Right atrium auricular region (tissue), 2 donors: ENCODE data around the gene PLLP. TPM values are rescaled to one million over a fixed set of nuclear protein-coding genes. Genes with fewer than 3 reads are reported as not detected.

Source experiments
- DNase-seq: peaks from one replicate; pipeline ENCODE4 v3.0.0-alpha.2; 2019; ENCODE audit warnings: low spot score
- H3K27ac ChIP-seq, 2 donors: fragments of 200-600 bp; sonication (generic); 1 replicate in 1 of 2; 2 replicates in 1 of 2; pipeline ENCODE4 v1.5.1; 2016 to 2019
- H3K27me3 ChIP-seq, 2 donors: fragments of 200-600 bp; sonication (generic); one replicate each; pipeline versions ENCODE4 v1.5.1 to v1.6.0; 2017 to 2019
- H3K36me3 ChIP-seq: fragments of 200-600 bp; sonication (generic); one replicate; pipeline ENCODE4 v1.5.1; 2016
- H3K4me1 ChIP-seq, 2 donors: fragments of 200-600 bp; sonication (generic); one replicate each; pipeline versions ENCODE4 v1.5.1 to v1.6.0; 2017 to 2019
- H3K4me3 ChIP-seq, 2 donors: fragments of 200-600 bp; sonication (generic); 1 replicate in 1 of 2; 2 replicates in 1 of 2; pipeline ENCODE4 v1.5.1; 2017 to 2019; ENCODE audit warnings: mild to moderate bottlenecking in 1 of 2, moderate library complexity in 1 of 2
- H3K9me3 ChIP-seq, 2 donors: fragments of 200-600 bp; sonication (generic); one replicate each; pipeline ENCODE4 v1.5.1; 2019
- CTCF ChIP-seq, 2 donors: fragments of 200-600 bp; sonication (generic); IDR thresholded peaks; one replicate each; pipeline ENCODE4 v1.5.1; 2019; ENCODE audit warnings: antibody characterized with exemption in 2 of 2
- total RNA-seq, 2 donors: library from RNA; depleted of rRNA; stranded (reverse); fragments of >200 nt; gene quantifications; one replicate each; pipeline ENCODE4 v1.1.0, GENCODE V29; 2016

Gene PLLP
- total RNA-seq, 2 donors from 2014 or later = 14.4 to 22.4 TPM

DNA sequence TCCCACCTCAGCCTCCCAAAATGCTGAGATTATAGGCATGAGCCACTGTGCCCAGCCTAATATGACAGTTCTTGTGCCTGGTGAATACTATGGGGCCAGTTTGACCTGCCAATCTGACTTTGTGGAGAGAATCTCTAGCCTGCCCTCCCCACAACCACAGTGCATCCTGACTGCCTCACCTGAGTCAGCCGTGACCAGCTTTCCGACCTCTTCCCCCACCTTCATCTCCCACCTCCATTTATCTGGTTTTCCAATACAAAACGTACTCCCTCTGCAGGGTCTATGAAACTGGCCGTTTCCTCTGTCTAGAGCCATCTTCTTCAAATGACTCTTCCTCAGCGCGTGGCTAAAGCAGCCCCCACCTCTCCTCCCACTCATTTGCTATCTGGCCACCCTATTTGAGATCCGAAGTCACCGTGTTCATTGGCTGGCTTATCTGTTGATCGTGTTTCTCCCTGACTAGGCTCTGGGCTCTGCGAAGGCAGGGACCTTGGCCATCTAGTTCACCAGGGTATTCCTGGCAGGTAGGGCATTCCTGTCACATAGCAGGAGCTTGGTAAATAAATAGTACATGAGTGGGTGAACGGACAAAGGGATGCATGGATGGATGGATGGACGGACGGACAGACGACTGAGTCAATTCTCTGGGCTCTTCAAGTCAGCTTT lies 22.3 kb upstream of the PLLP start:
- no peaks in the 10 kb centered on the region for H3K27me3 ChIP-seq
- H3K4me3 ChIP-seq = no peak overlapping the region
- peak; percentile 32 for DNase-seq
- no peaks in the 10 kb centered on the region for H3K9me3 ChIP-seq
- no peaks in the 10 kb centered on the region for H3K36me3 ChIP-seq
- no peak overlapping the region for H3K27ac ChIP-seq
- no peak for TF ChIP-seq CTCF (IDR thresholded peaks at IDR 0.05)
- peaks cover 0 to 14% of the 10 kb centered on the region in 2 donors for H3K4me1 ChIP-seq

DNA sequence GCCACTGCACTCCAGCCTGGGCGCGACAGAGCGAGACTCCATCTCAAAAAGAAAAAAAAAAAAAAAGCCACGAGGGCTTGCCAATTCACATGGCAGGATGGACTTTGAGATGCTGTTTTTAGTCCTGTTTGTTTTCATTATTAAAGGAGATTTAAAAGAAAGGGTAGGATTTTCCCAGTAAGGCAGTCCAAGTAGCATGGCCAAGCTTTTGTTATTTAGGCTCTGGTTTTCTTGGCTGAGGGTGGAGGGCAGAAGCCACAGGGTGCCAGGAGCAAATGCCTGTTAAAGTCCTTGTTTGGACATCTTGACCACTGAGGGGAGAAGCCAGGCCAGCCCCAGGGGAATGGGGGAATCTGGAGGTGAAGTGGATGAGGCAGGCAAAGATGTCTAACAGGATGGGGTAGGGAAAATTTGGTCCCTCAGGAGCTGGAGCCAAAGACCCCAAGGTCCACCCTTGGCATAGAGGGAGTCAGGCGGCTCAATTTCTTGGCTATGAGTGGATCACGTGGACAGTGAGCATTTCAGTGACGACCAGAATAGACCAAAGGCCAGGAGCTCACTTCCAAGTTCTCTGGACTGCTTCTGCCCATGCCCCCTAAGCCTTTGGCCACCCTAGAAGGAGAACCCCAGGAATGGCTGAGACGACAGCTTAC lies 20.8 kb upstream of the PLLP start:
- TF ChIP-seq CTCF (IDR thresholded peaks at IDR 0.05) = no peak
- H3K27me3 ChIP-seq = no peaks in the 10 kb centered on the region
- H3K36me3 ChIP-seq = no peaks in the 10 kb centered on the region
- H3K9me3 ChIP-seq = no peaks in the 10 kb centered on the region
- peaks cover 0 to 23% of the 10 kb centered on the region in 2 donors for H3K4me1 ChIP-seq
- H3K27ac ChIP-seq = peak overlapping the region; percentile 72 to 73
- DNase-seq = no peak
- H3K4me3 ChIP-seq = no peak overlapping the region

DNA sequence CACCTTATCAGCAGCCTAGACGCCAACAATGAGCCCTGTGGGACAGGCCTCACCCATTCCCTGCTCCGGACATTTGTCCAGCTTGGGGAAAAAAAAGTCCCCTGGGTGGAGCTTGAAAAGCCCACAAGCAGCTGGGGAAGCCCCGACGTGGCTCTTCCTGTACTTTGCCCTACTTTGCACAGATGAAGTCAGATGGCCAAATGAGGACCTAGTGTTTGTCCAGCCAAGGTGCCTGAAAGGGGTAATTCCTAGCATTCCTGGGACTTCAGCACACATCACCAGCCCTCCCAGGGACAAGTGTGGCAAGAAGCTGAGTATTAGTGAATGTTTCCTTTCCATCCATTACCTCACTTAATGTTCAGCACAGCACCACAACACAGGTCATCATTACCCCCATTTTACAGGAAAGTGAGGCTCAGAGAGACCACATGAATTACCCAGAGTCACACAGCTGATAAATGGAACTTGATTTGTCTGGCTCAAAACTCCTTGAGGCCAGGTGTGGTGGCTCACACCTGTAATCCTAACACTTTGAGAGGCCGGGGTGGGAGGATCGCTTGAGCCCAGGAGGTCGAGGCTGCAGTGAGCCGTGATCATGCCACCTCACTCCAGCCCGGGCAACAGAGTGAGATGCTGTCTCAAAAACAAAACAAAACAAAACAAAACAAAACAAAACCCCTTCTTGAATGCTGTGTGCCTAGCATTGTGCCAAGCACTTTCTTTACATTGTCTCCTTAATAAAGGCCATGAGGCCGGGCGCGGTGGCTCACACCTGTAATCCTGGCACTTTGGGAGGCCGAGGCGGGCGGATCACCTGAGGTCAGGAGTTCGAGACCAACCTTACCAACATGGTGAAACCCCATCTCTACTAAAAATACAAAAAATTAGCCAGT lies 19.9 kb upstream of the PLLP start:
- H3K27me3 ChIP-seq = no peaks in the 10 kb centered on the region
- TF ChIP-seq CTCF (IDR thresholded peaks at IDR 0.05) = no peak
- no peaks in the 10 kb centered on the region for H3K36me3 ChIP-seq
- peaks cover 0 to 23% of the 10 kb centered on the region in 2 donors for H3K4me1 ChIP-seq
- DNase-seq = peak; percentile 79
- peak overlapping the region; percentile 72 to 73 for H3K27ac ChIP-seq
- no peak overlapping the region for H3K4me3 ChIP-seq
- no peaks in the 10 kb centered on the region for H3K9me3 ChIP-seq

DNA sequence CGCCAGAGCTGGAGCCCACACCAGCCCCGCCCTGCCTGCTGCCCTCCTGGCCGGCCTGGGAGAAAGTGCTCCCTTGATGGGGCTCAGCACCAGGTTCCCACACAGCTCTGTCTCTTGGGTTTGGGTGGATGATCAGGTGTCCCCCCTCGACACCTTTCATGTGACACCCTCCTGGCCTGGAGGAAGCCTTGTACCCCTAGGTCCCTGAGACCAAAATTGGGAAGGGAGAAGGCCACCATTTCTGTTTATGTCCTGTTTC lies 19.4 kb upstream of the PLLP start:
- Histone ChIP-seq H3K27me3 (no peaks in the 10 kb centered on the region), H3K27ac (peak overlapping the region; percentile 47 to 72), H3K4me3 (no peak overlapping the region), H3K4me1 (peaks cover 0 to 27% of the 10 kb centered on the region in 2 donors), H3K9me3 (no peaks in the 10 kb centered on the region), H3K36me3 (no peaks in the 10 kb centered on the region)
- TF ChIP-seq CTCF (IDR thresholded peaks at IDR 0.05) = no peak
- no peak for DNase-seq

DNA sequence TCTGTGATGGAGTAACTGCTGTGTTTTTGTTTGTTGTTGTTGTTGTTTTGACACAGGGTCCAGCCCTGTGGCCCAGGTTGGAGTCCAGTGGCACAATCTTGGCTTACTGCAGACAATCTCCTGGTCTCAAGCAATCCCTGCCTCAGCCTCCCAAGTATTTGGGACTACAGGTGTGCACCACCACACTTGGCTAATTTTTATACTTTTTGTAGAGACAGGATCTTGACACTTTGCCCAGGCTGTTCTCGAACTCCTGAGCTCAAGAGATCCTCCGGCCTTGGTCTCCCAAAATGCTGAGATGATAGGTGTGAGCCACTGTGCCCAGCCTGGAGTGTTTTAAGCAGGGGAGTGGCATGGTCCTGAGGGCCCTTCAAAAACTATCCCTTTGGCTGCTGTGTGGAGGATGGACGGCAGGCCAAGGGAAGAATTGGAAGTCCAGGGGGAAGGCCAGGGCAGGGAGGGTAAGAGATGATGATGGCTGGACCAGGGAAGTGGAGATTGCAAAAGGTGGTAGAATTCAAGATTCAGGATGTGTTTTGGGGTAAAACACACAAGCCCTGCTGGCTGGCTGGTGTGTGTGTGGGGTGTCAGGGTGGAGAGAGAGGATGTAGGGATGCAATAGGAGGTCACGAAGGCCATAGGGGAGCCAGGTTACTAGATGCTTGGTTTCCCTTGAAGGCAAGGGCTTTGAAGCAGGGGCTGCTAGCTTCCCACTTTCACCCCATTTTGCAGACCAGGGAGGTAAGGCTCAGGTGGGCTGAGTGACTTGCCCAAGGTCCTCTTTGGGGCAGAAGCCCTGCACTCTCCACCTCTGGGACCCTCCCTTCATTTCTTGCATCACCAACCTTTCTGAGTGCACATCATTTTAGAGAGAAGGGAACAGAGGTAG lies 18.8 kb upstream of the PLLP start:
- DNase-seq = no peak
- peak overlapping the region; percentile 47 to 72 for H3K27ac ChIP-seq
- H3K9me3 ChIP-seq = no peaks in the 10 kb centered on the region
- H3K36me3 ChIP-seq = no peaks in the 10 kb centered on the region
- no peaks in the 10 kb centered on the region for H3K27me3 ChIP-seq
- H3K4me3 ChIP-seq = no peak overlapping the region
- peaks cover 0 to 29% of the 10 kb centered on the region in 2 donors for H3K4me1 ChIP-seq
- TF ChIP-seq CTCF (IDR thresholded peaks at IDR 0.05) = no peak
